NCI-H82 (cell line): ENCODE results near the gene GLYAT.

Experiments used
- DNase-seq: peaks from one replicate; lab custom pipeline; 2025; lab: John Stamatoyannopoulos, UW

The GLYAT gene, protein sequence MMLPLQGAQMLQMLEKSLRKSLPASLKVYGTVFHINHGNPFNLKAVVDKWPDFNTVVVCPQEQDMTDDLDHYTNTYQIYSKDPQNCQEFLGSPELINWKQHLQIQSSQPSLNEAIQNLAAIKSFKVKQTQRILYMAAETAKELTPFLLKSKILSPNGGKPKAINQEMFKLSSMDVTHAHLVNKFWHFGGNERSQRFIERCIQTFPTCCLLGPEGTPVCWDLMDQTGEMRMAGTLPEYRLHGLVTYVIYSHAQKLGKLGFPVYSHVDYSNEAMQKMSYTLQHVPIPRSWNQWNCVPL

DNA sequence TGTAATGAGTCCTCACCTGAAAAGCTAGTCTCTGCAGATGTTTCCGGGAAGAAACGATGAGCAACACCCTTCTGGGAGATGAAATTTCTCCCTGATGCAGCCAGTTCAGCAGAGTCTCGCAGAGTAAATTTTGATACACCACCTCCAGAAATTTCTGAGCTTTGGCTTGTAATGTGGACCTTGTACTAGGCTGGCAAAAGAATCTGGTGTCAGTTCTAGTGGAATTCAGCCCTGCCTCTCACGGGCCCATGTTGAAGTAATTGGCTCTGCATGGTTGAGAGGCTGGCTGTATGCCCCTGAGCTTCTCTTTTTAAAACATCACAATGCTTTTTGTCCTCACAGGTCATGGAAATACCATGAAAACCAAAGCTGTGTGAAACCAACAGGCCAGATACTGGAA is at the start of gene GLYAT:
TSS of gene GLYAT (minus strand) at position 125 of the 400 bp plus-strand sequence. CDS start 7,447 bp downstream, outside the sequence.
- no peak for DNase-seq

DNA sequence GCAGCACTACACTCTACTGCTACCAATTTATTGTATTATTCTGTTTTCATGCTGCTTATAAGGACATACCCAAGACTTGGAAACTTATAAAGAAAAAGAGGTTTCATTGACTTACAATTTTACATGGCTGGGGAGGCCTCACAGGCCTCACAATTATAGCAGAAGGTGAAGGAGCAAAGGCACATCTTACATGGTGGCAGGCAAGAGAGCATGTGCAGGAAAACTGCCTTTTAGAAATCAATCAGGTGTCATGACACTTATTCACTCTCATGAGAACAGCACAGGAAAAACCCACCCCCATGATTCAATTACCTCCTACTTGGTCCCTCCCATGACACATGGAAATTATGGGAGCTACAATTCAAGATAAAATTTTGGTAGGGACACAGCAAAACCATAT is 49.6 kb upstream of the GLYAT start:
- no peak for DNase-seq

DNA sequence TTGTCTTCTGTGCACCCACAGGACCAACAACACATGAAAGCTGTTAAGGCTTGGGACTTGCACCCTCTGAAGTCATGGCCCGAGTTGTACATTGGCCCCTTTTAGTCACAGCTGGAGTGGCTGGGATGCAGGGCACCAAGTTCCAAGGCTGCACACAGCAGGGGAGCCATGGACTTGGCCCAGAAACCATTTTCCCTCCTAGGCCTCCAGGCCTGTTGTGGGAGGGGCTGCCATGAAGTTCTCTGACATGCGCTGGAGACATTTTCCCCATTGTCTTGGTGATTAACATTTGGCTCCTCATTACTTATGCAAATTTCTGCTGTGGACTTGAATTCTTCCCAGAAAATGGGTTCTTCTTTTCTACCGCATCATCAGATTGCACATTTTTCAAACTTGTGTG is 48.8 kb upstream of the GLYAT start:
- no peak for DNase-seq

DNA sequence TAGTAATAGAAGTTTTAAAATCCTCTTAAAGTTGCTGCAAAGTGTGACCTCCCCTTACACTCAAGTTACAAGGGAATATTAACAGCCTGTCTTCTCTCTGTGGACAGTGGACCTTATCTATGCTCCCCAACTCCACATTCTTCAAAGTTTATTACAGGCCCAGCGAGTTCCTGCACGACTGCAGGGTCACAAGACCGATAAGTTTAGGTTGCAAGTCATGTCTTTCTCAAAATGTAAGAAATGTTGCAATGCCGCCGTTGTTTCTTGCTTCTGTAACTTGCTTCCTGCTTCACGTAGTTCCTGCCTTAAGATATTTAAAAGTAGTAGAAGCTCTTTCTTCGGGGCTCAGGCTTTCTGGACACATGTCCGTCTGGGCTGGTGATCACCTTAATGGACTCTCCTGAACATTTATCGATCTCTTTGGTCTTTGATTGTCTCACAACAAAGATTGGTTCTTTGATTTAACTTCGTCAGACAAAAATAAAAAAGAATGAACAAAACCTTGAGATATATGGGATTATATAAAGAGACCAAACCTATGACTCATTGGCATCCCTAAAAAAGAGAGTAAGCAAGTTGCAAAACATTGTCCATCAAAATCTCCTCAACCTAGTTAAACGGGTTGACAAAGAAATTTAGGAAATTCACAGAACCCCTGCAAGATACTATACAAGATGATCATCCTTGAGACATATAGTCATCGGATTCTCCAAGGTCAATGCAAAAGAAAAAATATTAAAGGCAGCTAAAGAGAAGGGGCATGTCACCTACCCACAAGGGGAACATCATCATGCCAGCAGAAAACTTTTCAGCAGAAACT is 45.4 kb upstream of the GLYAT start:
- no peak for DNase-seq

DNA sequence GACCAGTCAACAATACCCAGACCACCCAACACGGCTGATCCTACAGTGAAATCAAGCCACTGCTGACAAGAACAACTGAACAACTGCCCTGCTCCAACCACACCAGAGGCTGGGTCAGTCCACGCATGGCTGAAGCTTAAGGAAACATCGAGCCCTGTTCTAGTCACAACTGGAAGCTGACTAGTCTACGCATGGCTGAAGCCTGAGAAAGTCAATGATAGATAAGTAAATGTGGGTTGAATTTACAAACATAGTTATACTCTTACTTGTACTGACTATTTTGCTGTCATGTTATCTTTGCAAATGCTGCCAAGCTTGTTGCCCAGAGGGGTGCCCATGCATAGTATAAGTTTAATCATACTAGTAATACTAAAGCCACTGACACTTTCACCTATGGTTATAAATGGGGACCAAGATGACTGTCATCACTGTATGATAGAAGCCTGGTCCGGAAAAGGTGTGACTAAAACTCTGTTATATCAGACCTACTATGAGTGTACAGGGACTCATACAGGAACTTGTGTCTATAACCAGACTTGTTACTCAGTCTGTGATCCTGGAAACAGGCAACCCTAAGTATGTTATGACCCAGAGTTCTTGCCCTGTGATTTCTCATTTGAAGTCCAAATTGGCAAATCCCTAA is 43.4 kb upstream of the GLYAT start:
- DNase-seq, result no peak

DNA sequence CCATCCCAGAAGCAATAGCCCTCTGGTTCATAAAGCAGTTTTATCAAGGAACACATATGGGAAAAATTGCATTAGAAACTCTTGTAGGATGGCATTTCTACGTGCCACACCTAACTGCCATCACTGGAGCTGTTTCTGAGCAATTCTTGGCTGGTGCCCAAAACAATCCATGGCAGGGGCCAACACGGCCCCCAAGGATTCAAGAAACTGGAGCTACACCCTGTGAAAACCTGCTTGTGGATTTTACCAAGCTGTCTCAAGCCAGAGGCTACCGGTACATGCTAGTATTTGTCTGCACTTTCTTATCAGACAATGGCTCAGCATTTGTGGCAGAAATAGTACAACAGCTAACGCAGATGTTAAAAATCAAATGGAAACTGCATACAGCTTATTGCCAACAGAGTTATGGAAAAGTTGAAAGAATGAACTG is 42.4 kb upstream of the GLYAT start:
- DNase-seq, result no peak

DNA sequence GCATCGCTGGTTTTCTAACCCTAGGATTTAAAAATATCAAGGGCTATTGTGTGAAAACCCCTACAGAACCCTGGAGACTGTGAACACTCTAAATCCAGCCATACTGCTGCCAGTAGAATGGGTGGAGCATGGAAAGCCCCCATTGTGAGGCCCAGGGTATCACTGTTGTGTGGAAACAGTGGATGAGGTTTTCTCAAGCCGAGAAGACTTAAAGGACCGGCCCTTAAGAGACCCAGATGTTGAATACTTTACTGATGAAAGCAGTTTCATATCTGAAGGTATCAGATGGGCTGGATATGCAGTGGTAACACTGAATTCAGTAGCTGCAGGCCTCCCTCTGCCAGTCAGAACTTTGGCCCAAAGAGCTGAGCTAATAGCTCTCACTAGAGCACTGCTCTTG is 41.6 kb upstream of the GLYAT start:
- DNase-seq, result no peak

DNA sequence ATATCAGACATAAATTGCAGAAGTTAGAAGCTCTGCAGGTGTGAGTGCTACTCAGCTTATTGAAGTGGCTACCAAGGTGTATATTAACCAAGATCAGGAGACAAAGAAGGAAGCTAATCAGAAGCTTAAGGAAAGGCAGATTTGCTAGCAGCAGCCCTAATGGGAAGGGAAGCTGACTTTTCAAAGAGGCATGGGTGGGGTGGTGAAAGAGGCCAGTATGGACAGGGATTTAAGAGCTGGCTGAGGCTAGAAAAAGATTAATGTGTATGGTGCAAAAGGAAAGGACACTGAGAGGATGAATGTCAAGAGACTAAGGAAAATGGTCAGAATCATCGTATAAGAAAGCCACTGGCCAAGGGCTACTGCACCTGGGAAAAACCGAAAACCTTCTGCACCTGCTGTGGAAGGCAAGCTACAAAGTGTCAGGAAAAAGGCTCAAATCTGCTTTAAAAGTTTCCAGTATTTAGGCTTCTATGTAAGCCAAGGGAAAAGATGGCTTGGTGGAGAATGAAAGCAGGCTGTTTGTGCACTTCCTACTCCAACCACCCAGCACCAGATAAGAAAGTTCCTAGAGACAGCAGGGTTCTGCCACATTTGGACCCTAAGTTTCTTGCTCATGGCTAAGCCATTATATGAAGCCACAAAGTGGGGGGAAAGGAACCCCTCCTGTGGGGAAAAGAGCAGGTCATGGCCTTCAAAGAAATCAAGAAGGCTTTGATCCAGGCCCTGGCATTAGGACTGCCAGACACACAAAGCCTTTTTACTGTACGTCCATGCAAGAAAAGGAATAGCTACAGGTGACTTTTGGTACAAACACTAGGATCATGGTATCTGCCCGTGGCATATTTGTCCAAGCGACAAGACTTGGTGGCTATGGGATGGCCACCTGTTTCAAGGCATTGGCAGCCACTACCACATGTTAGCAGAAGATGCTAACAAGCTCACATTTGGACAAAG is 40.9 kb upstream of the GLYAT start:
- DNase-seq, result no peak

DNA sequence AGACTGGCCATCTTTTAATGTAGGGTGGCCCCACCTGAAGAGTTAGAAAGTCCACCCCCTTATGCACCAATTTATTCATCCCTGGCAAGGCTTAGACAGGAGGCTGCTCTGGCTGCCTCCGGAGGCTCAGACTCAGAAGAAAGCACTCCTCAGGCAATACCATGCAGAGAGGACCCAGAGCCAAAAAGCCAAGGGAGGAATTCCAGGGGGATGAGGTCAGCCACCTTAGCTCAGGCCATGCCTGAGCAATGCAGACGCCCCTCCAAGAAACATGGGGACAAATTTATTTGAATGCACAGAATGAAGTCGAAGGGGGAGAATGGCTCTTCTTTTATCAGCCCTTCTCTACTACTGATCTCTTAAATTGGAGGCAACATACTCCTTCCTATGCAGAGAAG is 39.7 kb upstream of the GLYAT start:
- DNase-seq, result no peak

DNA sequence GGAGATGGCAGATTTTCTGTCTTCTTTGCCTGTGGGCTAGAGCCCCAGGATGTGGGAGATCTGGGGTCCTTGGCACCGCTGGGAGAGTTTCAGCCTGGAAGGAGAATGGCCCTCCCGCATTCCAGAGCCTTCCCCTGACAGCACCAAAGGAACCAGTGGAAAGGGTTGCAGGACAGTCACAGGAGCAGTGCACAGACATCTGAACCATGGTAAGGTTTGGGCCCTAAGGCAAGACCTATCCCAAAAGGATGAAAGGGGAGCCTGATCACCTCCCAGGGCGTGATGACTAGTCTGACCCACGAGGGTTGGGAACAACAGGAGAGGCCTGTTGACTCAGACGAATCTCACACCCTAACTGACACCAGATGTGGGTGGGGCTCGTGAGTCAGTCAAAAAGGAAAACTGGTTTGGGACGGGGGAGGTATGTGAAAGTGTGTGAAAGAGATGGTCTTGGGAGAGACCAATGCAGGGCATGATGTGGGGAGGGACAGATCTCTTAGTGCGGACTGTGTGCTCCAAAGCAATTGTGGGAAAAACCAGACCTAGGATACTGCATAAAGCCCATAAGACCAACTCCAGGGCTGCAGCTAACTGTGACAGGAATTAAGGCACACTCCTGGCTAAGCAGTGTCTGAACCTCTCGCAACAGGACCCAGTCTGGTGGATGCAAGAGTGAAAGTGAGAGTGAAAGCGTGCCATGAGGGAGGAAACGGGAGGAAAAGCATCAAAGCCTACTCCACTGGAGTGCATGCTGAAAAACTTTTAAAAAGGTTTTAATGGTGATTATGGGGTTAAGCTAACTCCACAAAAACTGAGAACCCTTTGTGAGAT is 39.1 kb upstream of the GLYAT start:
- no peak for DNase-seq

DNA sequence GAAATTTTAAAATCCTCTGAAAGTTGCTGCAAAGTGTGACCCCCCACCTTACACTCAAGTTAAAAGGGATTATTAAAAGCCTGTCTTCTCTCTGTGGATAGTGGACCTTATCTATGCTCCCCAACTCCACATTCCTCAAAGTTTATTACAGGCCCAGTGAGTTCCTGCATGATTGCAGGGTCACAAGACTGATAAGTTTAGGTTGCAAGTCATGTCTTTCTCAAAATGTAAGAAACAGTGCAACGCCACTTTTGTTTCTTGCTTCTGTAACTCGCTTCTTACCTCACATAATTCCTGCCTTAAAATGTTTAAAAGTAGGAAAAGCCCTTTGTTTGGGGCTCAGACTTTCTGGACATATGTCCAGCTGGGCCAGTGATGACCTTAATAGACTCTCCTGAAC is 38.4 kb upstream of the GLYAT start:
- DNase-seq, result no peak

DNA sequence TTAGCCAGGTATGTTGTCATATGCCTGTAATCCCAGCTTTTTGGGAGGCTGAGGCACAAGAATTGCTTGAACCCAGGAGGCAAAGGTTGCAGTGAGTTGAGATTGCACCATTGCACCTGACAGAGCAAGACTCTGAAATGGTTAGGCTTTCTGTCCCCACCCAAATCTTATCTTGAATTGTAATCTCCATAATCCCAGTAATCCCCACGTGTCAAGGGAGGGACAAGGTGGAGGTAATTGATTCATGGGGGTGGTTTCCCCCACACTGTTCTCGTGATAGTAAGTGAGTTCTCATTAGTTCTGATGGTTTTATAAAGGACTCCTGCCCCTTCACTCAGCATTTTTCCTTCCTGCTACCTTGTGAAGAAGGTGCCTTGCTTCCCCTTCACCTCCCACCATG is 37.6 kb upstream of the GLYAT start:
- no peak for DNase-seq

DNA sequence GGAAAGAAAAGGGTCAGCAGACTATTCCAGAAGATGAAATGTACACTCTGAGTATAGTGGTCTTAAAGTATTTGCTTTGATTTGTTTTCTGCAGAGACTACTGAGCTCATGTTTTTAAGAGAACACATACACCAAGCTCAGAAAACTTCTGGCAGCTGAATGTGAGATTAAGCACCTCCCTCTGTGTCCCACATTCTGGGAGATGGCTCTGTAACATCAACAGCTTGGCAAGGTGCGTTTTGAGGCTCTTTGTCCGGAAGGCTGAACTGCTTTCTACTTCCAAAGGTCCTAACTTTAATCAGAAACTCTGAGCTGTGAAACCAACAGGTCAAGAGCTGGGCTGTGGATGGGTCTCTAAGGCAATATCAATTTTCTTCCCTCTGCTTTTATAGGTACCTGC is 36.4 kb upstream of the GLYAT start:
- DNase-seq, result no peak

DNA sequence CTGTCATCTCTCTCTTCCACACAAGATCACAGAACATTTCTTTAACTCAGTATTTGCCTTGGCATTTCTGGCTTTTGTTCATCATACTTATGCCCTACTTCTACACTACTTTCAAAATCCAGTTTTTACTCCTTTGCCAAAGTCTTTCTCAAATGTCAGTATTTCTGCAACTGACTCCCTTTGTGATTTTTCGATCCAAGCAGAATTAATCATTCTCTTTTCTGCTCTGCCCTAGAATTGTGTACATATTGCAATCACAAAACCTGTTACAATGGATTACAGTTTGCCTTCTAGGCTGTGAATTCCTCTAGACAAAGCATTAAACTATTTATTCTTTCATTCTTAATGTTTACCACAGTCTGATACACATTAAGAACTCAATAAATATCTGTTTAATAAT is 33.3 kb upstream of the GLYAT start:
- DNase-seq, result no peak

DNA sequence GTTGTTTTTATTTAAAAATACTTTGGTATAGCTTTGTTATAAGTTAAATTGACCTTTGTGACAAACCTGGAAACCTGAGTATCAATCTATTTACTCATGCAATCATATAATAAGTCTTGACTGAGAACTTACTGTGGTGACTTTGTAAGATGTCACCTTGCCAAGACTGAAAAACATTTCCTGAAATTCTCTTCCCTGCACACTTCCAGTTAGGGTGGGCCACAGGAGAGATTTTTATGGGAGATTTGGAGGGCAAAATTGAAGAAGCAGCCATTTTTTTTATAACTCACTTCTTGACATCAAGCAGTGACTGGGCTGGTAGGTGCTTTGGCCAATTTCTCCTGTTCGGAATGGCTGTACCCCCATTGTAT is 31.4 kb upstream of the GLYAT start:
- DNase-seq, result no peak

DNA sequence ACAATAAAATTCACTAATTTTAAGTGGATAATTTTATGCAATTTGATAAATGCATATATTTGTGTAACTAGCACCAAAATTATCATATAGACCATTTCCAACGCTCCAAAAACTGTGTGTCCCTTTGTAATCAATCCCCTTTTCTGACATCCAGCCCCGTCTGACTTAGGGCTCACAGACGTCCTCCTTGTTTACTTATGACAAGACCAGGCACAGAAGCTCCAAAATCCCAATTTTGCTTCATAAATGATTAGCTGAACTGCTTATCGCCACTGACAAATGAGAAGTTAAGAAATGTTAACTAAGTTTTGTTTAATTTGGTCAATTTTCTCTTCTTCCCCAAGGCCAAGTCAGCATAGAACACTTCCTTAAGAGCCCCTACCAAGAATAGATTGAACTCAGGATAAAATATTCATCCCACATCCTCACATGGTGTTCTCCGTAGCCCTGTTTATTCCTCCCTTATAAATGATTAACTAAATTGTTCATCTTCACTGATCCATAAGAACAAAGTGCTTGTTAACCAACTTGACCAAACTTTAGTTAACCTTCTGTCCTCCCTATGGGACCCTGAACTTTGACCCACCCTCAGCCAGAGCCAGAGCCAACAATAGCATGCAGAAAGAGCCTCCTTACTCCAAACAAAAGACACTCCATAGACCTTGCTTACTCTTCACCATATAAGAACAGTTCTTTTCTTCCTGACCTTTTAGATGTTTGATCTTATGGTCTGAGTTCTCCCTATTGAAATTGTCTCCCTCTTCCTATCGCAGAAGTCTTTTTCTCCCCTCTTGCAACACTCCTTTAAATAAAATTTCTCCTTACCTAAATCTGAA is 30.8 kb upstream of the GLYAT start:
- no peak for DNase-seq

DNA sequence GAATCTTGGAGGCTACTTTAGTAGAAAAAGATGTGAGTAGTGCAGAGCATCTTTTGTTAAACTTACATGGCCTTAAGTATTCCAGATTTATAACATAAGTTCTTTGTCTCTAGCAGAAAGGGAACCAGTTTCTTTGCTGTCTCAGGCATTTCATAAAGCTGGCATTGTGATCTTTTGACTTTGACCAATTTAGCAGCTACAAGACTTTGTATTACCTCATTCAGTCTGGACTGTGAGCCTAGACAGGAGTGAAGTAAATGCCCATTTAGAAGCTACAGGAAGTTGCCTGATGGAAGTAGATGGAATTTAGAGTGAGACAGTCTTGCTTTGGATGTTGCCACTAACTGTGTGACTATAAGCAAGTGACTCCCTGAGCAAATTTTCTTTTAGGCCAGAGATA is 25.7 kb upstream of the GLYAT start:
- DNase-seq, result no peak

DNA sequence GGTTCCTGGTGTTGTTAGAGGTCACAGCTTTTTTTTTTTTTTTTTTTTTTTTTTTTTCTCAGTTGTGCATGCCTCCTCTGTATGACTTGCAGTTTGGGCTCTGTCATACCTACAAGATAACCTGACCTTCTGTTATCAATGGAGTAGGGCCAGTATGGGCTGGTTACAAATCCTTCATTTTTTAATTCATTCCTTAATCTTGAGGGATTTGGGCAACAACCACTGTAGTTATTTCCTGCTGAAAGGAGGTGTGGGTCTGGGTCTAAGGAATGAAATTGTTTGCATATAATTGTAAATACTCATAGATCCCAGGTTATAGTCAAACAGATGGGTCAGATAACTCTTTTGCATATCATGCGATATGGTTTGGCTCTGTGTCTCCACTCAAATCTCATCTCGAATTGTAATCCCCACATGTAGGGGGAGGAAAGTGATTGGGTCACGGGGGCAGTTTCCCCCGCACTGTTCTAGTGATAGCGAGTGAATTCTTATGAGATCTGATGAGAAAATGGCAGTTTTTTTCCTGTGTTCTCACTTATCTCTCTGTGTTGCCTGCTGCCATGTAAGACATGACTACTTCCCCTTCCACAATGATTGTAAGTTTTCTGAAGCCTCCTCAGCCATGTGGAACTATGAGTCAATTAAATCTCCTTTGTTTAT is 14.1 kb upstream of the GLYAT start:
- DNase-seq, result no peak

DNA sequence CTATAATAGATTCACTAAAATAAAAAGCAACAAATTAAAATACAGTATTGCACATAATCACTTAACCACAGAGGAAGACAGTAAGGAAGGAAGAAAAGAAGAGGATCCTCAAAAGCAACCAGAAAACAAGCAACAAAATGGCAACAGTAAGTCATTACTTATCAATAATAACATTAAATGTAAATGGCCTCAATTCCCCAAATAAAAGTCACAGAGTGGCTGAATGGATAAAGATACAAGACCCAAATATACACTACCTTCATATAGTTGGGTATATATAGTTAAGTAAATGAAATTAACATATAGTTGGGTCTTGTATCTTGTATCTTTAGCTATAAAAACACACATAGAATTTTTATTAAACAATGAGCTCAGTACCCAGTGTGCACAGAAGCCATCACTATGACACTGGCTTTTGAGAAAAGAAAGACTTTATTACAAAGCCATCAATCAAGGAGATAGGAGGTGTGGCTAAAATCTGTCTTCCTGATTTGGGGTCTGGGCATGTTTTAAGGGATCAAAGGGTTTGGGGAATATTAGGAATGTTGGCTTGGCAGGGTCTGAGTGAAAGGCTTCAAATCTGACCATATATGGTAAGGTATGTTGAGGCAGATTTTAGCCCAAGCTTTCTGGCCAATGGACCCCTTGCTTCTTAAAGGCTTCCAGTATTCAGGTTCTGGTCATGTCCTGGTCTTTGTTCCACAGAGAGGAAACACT is 13.4 kb upstream of the GLYAT start:
- no peak for DNase-seq
